ENCODE data around the gene PSEN2. TPM values are rescaled to one million over a fixed set of nuclear protein-coding genes. Genes with fewer than 3 reads are reported as not detected.

Gene PSEN2
- total RNA-seq, 1 experiment from 2014 or later, result 37.5 TPM

DNA sequence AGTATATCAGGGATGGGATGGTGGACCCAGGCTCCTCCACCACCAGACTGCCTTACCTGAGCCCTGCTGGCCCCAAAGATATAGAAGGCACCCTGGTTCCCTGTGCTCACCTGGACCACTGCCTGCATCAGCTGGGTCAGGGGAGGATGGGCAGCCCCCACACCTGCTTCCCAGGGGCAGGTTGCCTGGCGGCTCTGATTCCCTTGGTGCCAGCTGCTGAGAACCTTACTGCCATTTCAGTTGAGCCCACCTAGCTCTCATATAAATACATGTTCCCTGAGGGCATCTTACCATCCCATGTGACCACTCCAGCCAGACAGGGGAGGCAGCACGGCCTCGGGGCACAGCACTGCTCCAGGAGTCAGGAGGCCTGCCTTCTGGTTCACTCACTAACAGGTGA is 24.4 kb downstream of the PSEN2 start:
- no peaks in the 10 kb centered on the region for H3K9me3 Mint-ChIP-seq (ENCODE audit: unreplicated experiment)
- H3K27ac Mint-ChIP-seq (ENCODE audit: unreplicated experiment), result no peak overlapping the region
- TF ChIP-seq, protein P1, sequence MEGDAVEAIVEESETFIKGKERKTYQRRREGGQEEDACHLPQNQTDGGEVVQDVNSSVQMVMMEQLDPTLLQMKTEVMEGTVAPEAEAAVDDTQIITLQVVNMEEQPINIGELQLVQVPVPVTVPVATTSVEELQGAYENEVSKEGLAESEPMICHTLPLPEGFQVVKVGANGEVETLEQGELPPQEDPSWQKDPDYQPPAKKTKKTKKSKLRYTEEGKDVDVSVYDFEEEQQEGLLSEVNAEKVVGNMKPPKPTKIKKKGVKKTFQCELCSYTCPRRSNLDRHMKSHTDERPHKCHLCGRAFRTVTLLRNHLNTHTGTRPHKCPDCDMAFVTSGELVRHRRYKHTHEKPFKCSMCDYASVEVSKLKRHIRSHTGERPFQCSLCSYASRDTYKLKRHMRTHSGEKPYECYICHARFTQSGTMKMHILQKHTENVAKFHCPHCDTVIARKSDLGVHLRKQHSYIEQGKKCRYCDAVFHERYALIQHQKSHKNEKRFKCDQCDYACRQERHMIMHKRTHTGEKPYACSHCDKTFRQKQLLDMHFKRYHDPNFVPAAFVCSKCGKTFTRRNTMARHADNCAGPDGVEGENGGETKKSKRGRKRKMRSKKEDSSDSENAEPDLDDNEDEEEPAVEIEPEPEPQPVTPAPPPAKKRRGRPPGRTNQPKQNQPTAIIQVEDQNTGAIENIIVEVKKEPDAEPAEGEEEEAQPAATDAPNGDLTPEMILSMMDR (IDR thresholded peaks at IDR 0.05; ENCODE audit: insufficient read depth in 1 of 2, low read depth in 1 of 2, low read length in 1 of 2, severe bottlenecking in 1 of 2, unreplicated experiment in 1 of 2), result no peak
- H3K9me3 ChIP-seq, result no peaks in the 10 kb centered on the region
- no peaks in the 10 kb centered on the region; the same call in 1 of the 2 replicates for H3K36me3 ChIP-seq (ENCODE audit: control insufficient read depth, insufficient read depth, low read length)
- H3K36me3 Mint-ChIP-seq (ENCODE audit: insufficient read depth, unreplicated experiment), result peaks cover 2% of the 10 kb centered on the region
- DNase-seq, result no peak
- H3K4me3 Mint-ChIP-seq (ENCODE audit: unreplicated experiment), result no peak overlapping the region
- CTCF ChIA-PET, result no interaction called here
- H3K27me3 Mint-ChIP-seq (ENCODE audit: insufficient read depth, unreplicated experiment), result no peaks in the 10 kb centered on the region
- intact Hi-C loops (cut with micrococcal nuclease; ENCODE audit: unreplicated experiment), result no loop called here
- no peaks in the 10 kb centered on the region for H3K4me1 ChIP-seq
- H3K4me3 ChIP-seq (ENCODE audit: low read depth, low read length), result no peak overlapping the region
- POLR2A ChIA-PET, result no interaction called here
- no TSS peak for BruUV-seq (replicated peaks)
- no peaks in the 10 kb centered on the region for H3K27me3 ChIP-seq (replicated peaks; ENCODE audit: control insufficient read depth, insufficient read depth, low read length)
- no peaks in the 10 kb centered on the region for H3K4me1 Mint-ChIP-seq (ENCODE audit: low read depth, unreplicated experiment)

DNA sequence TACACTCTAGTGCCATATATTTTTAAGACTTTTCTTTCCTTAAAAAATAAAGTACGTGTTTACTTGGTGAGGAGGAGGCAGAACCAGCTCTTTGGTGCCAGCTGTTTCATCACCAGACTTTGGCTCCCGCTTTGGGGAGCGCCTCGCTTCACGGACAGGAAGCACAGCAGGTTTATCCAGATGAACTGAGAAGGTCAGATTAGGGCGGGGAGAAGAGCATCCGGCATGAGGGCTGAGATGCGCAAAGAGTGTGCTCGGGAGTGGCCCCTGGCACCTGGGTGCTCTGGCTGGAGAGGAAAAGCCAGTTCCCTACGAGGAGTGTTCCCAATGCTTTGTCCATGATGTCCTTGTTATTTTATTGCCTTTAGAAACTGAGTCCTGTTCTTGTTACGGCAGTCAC is 25.2 kb downstream of the PSEN2 start:
- no TSS peak for BruUV-seq (replicated peaks)
- ChIA-PET POLR2A (no interaction called here), CTCF (no interaction called here)
- Histone ChIP-seq H3K9me3 (no peaks in the 10 kb centered on the region), H3K27me3 (replicated peaks; ENCODE audit: control insufficient read depth, insufficient read depth, low read length) (no peaks in the 10 kb centered on the region), H3K4me1 (no peaks in the 10 kb centered on the region), H3K4me3 (ENCODE audit: low read depth, low read length) (no peak overlapping the region), H3K36me3 (ENCODE audit: control insufficient read depth, insufficient read depth, low read length) (no peaks in the 10 kb centered on the region; the same call in 1 of the 2 replicates)
- intact Hi-C loops (cut with micrococcal nuclease; ENCODE audit: unreplicated experiment), result no loop called here
- H3K27ac Mint-ChIP-seq (ENCODE audit: unreplicated experiment), result no peak overlapping the region
- no peaks in the 10 kb centered on the region for H3K27me3 Mint-ChIP-seq (ENCODE audit: insufficient read depth, unreplicated experiment)
- no peaks in the 10 kb centered on the region for H3K4me1 Mint-ChIP-seq (ENCODE audit: low read depth, unreplicated experiment)
- TF ChIP-seq, protein P1 (IDR thresholded peaks at IDR 0.05; ENCODE audit: insufficient read depth in 1 of 2, low read depth in 1 of 2, low read length in 1 of 2, severe bottlenecking in 1 of 2, unreplicated experiment in 1 of 2), result no peak
- H3K4me3 Mint-ChIP-seq (ENCODE audit: unreplicated experiment), result no peak overlapping the region
- no peaks in the 10 kb centered on the region for H3K9me3 Mint-ChIP-seq (ENCODE audit: unreplicated experiment)
- H3K36me3 Mint-ChIP-seq (ENCODE audit: insufficient read depth, unreplicated experiment), result peaks cover 10% of the 10 kb centered on the region
- no peak for DNase-seq

DNA sequence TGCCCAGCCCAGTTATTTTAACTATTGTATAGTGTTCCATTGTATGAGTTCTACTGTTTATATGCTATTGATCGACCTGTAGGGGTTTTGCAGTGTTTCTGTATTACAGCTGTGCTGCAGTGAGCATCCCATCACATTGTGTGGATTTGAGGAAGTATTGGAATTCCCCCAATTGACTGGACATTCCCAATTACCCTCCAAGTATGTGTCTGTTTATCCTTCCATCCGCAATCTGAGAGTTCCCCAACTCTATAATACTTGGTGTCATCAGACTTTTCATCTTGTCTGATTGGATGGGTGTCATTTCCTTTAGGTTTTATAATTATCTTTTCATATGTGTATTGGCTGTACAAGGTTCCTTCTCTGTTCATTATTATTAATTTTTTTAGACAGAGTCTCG is 27.8 kb downstream of the PSEN2 start:
- no peaks in the 10 kb centered on the region for H3K9me3 Mint-ChIP-seq (ENCODE audit: unreplicated experiment)
- H3K4me3 ChIP-seq (ENCODE audit: low read depth, low read length), result no peak overlapping the region
- H3K27me3 ChIP-seq (replicated peaks; ENCODE audit: control insufficient read depth, insufficient read depth, low read length), result no peaks in the 10 kb centered on the region
- no peaks in the 10 kb centered on the region for H3K4me1 ChIP-seq
- ChIA-PET POLR2A (no interaction called here), CTCF (no interaction called here)
- BruUV-seq (replicated peaks), result no TSS peak
- no peak overlapping the region for H3K4me3 Mint-ChIP-seq (ENCODE audit: unreplicated experiment)
- no peaks in the 10 kb centered on the region for H3K4me1 Mint-ChIP-seq (ENCODE audit: low read depth, unreplicated experiment)
- TF ChIP-seq, protein P1 (IDR thresholded peaks at IDR 0.05; ENCODE audit: insufficient read depth in 1 of 2, low read depth in 1 of 2, low read length in 1 of 2, severe bottlenecking in 1 of 2, unreplicated experiment in 1 of 2), result no peak
- H3K36me3 ChIP-seq (ENCODE audit: control insufficient read depth, insufficient read depth, low read length), result no peaks in the 10 kb centered on the region; the same call in 1 of the 2 replicates
- H3K36me3 Mint-ChIP-seq (ENCODE audit: insufficient read depth, unreplicated experiment), result peaks cover 10% of the 10 kb centered on the region
- no peak overlapping the region for H3K27ac Mint-ChIP-seq (ENCODE audit: unreplicated experiment)
- DNase-seq, result no peak
- H3K9me3 ChIP-seq, result no peaks in the 10 kb centered on the region
- intact Hi-C loops (cut with micrococcal nuclease; ENCODE audit: unreplicated experiment), result no loop called here
- H3K27me3 Mint-ChIP-seq (ENCODE audit: insufficient read depth, unreplicated experiment), result no peaks in the 10 kb centered on the region

All from Caco-2 (cell line).